Activated CD8-positive, alpha-beta T cell treated with anti-CD3 and anti-CD28 coated beads for 36 hours (primary cell): Measurements from ENCODE around the gene PHF2. TPM values are rescaled to one million over a fixed set of nuclear protein-coding genes. Genes with fewer than 3 reads are reported as not detected.

Experiments used
- ATAC-seq: fragments of 200-7000 bp; cut with Tn5 transposase; one replicate; pipeline ENCODE4 v1.10.0; 2021; ENCODE audit warnings: mild to moderate bottlenecking, moderate library complexity
- CTCF ChIA-PET: fragments of 350-600 bp; sonication (Branson Sonifier 250); formaldehyde crosslinking; loops from one replicate; lab custom pipeline; 2021; ENCODE audit warnings: antibody characterized with exemption; lab: Charles Lee
- POLR2A ChIA-PET: fragments of 350-600 bp; sonication (Branson Sonifier 250); formaldehyde crosslinking; loops from one replicate; lab custom pipeline; 2021; ENCODE audit warnings: antibody characterized with exemption; lab: Charles Lee
- DNase-seq: peaks from one replicate; pipeline ENCODE4 v3.0.0-alpha.2; 2020
- H3K27ac Mint-ChIP-seq: one replicate; pipeline ENCODE4 v1.8.0; 2021; ENCODE audit warnings: mild to moderate bottlenecking, mixed read lengths
- H3K27me3 Mint-ChIP-seq: one replicate; pipeline ENCODE4 v1.8.0; 2021; ENCODE audit warnings: mixed read lengths
- H3K36me3 Mint-ChIP-seq: one replicate; pipeline ENCODE4 v1.8.0; 2021; ENCODE audit warnings: low read depth, mixed read lengths
- H3K4me1 Mint-ChIP-seq: one replicate; pipeline ENCODE4 v1.8.0; 2021; ENCODE audit warnings: low read depth, mixed read lengths
- H3K4me3 Mint-ChIP-seq: one replicate; pipeline ENCODE4 v1.8.0; 2021; ENCODE audit warnings: mild to moderate bottlenecking, moderate library complexity, mixed read lengths
- H3K9me3 Mint-ChIP-seq: one replicate; pipeline ENCODE4 v1.8.0; 2021; ENCODE audit warnings: mixed read lengths
- intact Hi-C: fragments of 100-400 bp; cut with micrococcal nuclease; formaldehyde crosslinking; loops from one replicate; pipeline ENCODE4 v1.10.0; 2022
- total RNA-seq, 2 experiments: library from RNA; stranded (reverse); gene quantifications; one replicate each; pipeline ENCODE4 v1.2.3, GENCODE V29; 2021
- TF ChIP-seq, protein P1 (sequence below): fragments of 200-600 bp; IDR thresholded peaks from one replicate; pipeline ENCODE4 v1.8.0; 2022; ENCODE audit warnings: antibody characterized with exemption, mild to moderate bottlenecking

The PHF2 gene
- total RNA-seq, 2 experiments from 2014 or later = 12.9 to 13.1 TPM

DNA sequence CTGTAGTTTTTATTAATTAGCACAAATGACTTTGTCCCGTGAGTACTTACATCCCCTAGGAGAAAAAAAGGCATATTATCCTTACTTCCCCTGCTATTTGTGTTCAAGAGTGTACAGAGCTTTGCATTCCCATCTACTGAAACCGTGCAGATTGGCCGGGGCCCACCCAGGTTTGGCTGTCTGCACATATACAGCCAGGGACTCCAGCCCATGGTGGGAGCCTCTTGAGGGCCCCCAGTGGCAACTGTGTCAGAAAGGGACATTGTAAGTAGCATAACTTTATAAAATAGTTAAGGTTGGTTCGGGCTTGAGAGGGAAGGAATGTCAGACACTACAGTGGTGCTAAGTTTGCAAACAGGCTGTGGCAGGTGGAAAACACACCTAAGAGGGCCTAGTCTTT, 24.7 kb downstream of the PHF2 start:
- peaks cover 12% of the 10 kb centered on the region for H3K36me3 Mint-ChIP-seq

GRCh38 chr9:93601666-93602065, 25.3 kb downstream of the PHF2 start:
- ATAC-seq = no peak
- TF ChIP-seq, protein P1, sequence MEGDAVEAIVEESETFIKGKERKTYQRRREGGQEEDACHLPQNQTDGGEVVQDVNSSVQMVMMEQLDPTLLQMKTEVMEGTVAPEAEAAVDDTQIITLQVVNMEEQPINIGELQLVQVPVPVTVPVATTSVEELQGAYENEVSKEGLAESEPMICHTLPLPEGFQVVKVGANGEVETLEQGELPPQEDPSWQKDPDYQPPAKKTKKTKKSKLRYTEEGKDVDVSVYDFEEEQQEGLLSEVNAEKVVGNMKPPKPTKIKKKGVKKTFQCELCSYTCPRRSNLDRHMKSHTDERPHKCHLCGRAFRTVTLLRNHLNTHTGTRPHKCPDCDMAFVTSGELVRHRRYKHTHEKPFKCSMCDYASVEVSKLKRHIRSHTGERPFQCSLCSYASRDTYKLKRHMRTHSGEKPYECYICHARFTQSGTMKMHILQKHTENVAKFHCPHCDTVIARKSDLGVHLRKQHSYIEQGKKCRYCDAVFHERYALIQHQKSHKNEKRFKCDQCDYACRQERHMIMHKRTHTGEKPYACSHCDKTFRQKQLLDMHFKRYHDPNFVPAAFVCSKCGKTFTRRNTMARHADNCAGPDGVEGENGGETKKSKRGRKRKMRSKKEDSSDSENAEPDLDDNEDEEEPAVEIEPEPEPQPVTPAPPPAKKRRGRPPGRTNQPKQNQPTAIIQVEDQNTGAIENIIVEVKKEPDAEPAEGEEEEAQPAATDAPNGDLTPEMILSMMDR = no peak
- no peaks in the 10 kb centered on the region for H3K27me3 Mint-ChIP-seq
- H3K4me3 Mint-ChIP-seq = no peak overlapping the region
- no peak for DNase-seq
- ChIA-PET POLR2A (no interaction called here), CTCF (no interaction called here)
- no peak overlapping the region for H3K27ac Mint-ChIP-seq
- H3K4me1 Mint-ChIP-seq = peaks cover 49% of the 10 kb centered on the region
- peaks cover 18% of the 10 kb centered on the region for H3K36me3 Mint-ChIP-seq
- intact Hi-C loops = no loop called here
- H3K9me3 Mint-ChIP-seq = peaks cover 12% of the 10 kb centered on the region

More for the DNA sequence above, 24.7 kb downstream of the PHF2 start:
- TF ChIP-seq, protein P1 = no peak
- Mint-ChIP-seq H3K4me1 (peaks cover 53% of the 10 kb centered on the region), H3K27me3 (no peaks in the 10 kb centered on the region), H3K4me3 (no peak overlapping the region), H3K9me3 (peaks cover 8% of the 10 kb centered on the region), H3K27ac (no peak overlapping the region)
- ATAC-seq (no peak), DNase-seq (no peak)
- POLR2A ChIA-PET = no interaction called here
- CTCF ChIA-PET = no interaction called here
- intact Hi-C loops = no loop called here

DNA sequence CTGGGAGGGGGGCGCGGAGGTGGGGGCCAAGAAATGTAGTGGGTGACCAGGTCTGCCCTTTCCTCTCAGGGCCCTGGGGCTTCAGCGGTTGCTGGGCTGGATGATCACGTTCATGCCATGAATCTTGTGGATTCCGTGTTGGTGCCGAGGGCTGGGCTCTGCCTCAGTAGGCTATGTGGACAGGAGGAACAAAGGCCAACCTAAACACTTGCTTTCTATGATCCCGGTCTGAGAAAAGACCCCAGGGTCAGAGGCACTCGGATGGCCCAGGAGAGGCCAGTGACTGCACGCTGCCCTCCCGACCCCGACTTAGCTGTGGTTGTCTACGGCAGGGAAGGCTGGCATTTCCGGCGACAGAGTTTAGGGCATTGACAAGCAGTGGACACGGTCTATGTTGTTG, 26.6 kb downstream of the PHF2 start:
- intact Hi-C loops = no loop called here
- no peak overlapping the region for H3K27ac Mint-ChIP-seq
- no peak for DNase-seq
- peaks cover 21% of the 10 kb centered on the region for H3K36me3 Mint-ChIP-seq
- no peak overlapping the region for H3K4me3 Mint-ChIP-seq
- ATAC-seq = no peak
- H3K4me1 Mint-ChIP-seq = peaks cover 39% of the 10 kb centered on the region
- CTCF ChIA-PET = no interaction called here
- peaks cover 15% of the 10 kb centered on the region for H3K9me3 Mint-ChIP-seq
- POLR2A ChIA-PET = no interaction called here
- TF ChIP-seq, protein P1 = no peak
- no peaks in the 10 kb centered on the region for H3K27me3 Mint-ChIP-seq

- Mint-ChIP-seq H3K4me3 (no peak overlapping the region), H3K4me1 (peaks cover 32% of the 10 kb centered on the region), H3K27ac (no peak overlapping the region), H3K36me3 (peaks cover 23% of the 10 kb centered on the region), H3K9me3 (peaks cover 16% of the 10 kb centered on the region), H3K27me3 (no peaks in the 10 kb centered on the region)
- TF ChIP-seq, protein P1 = no peak
- no peak for DNase-seq
- intact Hi-C loops = no loop called here
- ChIA-PET POLR2A (no interaction called here), CTCF (no interaction called here)
- ATAC-seq = no peak
Observed at GRCh38 chr9:93603906-93604326, 27.5 kb downstream of the PHF2 start.

DNA sequence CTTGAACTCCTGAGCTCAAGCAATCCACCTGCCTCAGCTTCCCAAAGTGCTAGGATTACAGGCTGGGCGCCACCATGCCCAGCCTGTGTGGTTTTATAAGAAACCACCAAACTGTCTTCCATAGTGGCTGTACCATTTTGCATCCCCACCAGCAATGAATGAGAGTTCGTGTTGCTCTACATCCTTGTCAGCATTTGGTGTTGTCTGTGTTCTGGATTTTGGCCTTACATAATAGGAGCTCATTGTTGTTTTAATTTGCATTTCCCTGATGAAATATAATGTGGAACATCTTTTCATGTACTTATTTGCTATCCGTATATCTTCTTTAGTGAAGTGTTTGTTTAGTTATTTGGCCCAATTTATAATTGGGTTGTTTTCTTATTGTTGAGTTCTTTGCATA, 29.8 kb downstream of the PHF2 start:
- Mint-ChIP-seq H3K36me3 (peaks cover 37% of the 10 kb centered on the region), H3K4me1 (peaks cover 12% of the 10 kb centered on the region), H3K27ac (no peak overlapping the region), H3K4me3 (no peak overlapping the region), H3K27me3 (no peaks in the 10 kb centered on the region), H3K9me3 (peaks cover 28% of the 10 kb centered on the region)
- intact Hi-C loops = no loop called here
- ATAC-seq (no peak), DNase-seq (no peak)
- ChIA-PET CTCF (no interaction called here), POLR2A (no interaction called here)
- TF ChIP-seq, protein P1 = no peak
